BLaER1 treated with 17β-estradiol and CSF1 and Interleukin-3, amounts not matched to agents 10 nM and 100 nM (cell line): ENCODE measurements around the gene IFI30.

Experiments
- H3K27ac ChIP-seq, 11 experiments: shearing (Covaris generic); formaldehyde crosslinking; 2 replicates each; pipeline ENCODE4 v1.8.1; 2022
- H3K27me3 ChIP-seq, 11 experiments: shearing (Covaris generic); formaldehyde crosslinking; 2 replicates each; pipeline ENCODE4 v1.8.1; 2022
- H3K36me3 ChIP-seq, 11 experiments: shearing (Covaris generic); formaldehyde crosslinking; 2 replicates each; pipeline ENCODE4 v1.8.1; 2022
- H3K4me1 ChIP-seq, 10 experiments: shearing (Covaris generic); formaldehyde crosslinking; 2 replicates each; pipeline ENCODE4 v1.8.1; 2022
- H3K4me2 ChIP-seq, 11 experiments: shearing (Covaris generic); formaldehyde crosslinking; 2 replicates each; pipeline ENCODE4 v1.8.1; 2022
- H3K4me3 ChIP-seq, 10 experiments: shearing (Covaris generic); formaldehyde crosslinking; 2 replicates each; pipeline ENCODE4 v1.8.1; 2022
- H3K9ac ChIP-seq, 11 experiments: shearing (Covaris generic); formaldehyde crosslinking; 2 replicates each; pipeline ENCODE4 v1.8.1; 2022
- H3K9me3 ChIP-seq, 11 experiments: shearing (Covaris generic); formaldehyde crosslinking; replicated peaks in 1 of 11; 2 replicates each; pipeline ENCODE4 v1.8.1; 2022
- H4K20me1 ChIP-seq, 11 experiments: shearing (Covaris generic); formaldehyde crosslinking; 2 replicates each; pipeline ENCODE4 v1.8.1; 2022
- Cebpa-rat ChIP-seq, 11 experiments: shearing (Covaris generic); IDR thresholded peaks; 2 replicates each; pipeline ENCODE4 v1.8.1; 2022

The IFI30 gene

DNA sequence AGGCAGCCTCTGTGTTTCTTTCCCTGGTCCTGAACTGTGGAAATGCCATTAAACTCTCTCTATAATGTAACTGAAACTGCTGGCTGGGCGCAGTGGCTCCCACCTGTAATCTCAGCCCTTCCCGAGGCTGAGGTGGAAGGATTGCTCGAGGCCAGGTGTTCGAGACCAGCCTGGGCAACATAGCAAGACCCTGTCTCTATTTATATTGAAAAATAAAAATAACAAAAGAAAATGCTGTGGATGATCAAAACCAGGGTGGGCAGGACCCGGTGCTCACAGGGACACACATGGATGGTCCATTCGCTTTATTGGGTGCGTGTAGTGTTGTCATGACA, 22.9 kb downstream of the IFI30 start:
- TF ChIP-seq Cebpa-rat (IDR thresholded peaks at IDR 0.05), result no peak
- Histone ChIP-seq H3K4me3 (no peak overlapping the region), H3K9ac (peak overlapping the region in 6 of 11 experiments; percentile 18 to 55 (median 47); a peak in 5 of 22 replicates), H3K36me3 (peaks cover 37 to 52% (median 45%) of the 10 kb centered on the region in 11 experiments), H4K20me1 (peaks cover 0 to 20% (median 0%) of the 10 kb centered on the region in 11 experiments; a peak in 5 of 22 replicates), H3K27ac (peak overlapping the region in 3 of 11 experiments; percentile 8 to 49 (median 38); a peak in 1 of 22 replicates), H3K27me3 (no peaks in the 10 kb centered on the region), H3K4me1 (peaks cover 14 to 47% (median 42%) of the 10 kb centered on the region in 10 experiments), H3K4me2 (peak overlapping the region in 7 of 11 experiments; percentile 38 to 73 (median 51); a peak in 7 of 22 replicates), H3K9me3 (no peaks in the 10 kb centered on the region)

DNA sequence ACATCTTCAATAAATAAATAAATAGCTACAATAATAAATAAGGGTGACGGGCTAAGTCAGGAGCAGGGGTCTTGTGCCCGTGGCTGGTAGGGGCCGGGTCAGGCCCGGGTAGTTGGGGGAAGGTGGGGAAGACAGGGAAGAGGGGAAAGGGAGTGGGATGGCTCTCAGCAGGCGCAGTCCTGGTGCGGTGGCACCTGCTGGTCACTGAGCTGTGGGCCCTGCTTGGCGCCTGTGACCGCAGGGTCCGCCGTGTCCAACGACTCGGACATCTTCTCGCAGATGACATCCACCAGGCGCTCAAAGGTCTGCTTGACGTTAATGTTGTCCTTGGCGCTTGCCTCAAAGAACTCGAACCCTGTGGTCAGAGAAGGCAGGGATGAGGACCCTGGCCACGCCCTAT, 23.7 kb downstream of the IFI30 start:
- no peak for TF ChIP-seq Cebpa-rat (IDR thresholded peaks at IDR 0.05)
- Histone ChIP-seq H3K9ac (no peak overlapping the region), H3K4me2 (no peak overlapping the region), H3K4me1 (peaks cover 16 to 47% (median 44%) of the 10 kb centered on the region in 10 experiments), H3K9me3 (no peaks in the 10 kb centered on the region), H3K36me3 (peaks cover 37 to 59% (median 45%) of the 10 kb centered on the region in 11 experiments), H3K4me3 (no peak overlapping the region), H4K20me1 (peaks cover 0 to 29% (median under 1%) of the 10 kb centered on the region in 11 experiments; a peak in 10 of 22 replicates), H3K27me3 (no peaks in the 10 kb centered on the region), H3K27ac (no peak overlapping the region)

DNA sequence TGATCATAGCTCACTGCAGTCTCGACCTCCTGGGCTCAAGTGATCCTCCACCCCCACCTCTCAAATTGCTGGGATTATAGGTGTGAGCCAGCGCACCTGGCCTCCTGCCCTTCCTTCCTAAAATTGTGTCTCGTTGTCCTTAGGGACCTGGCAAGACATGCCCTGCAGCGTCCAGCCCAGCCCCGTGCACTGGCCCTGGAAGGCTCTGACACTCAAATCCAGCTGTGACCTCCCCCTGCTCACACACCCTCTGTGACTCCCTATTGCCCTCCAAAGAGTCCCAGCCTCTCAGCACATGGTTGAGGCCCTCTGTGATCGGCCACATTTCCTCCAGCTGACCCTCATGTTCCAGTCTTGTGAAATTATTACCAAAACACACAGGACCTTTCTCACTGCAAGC, 24.3 kb downstream of the IFI30 start:
- no peak overlapping the region for H3K27ac ChIP-seq
- no peak overlapping the region for H3K4me3 ChIP-seq
- H3K4me2 ChIP-seq, result no peak overlapping the region
- no peak for TF ChIP-seq Cebpa-rat (IDR thresholded peaks at IDR 0.05)
- peaks cover 37 to 60% (median 45%) of the 10 kb centered on the region in 11 experiments for H3K36me3 ChIP-seq
- no peaks in the 10 kb centered on the region for H3K27me3 ChIP-seq
- H4K20me1 ChIP-seq, result peaks cover 0 to 34% (median 5%) of the 10 kb centered on the region in 11 experiments; a peak in 10 of 22 replicates
- peak overlapping the region in 1 of 11 experiments; percentile 28; a peak in 3 of 22 replicates for H3K9ac ChIP-seq
- H3K4me1 ChIP-seq, result peaks cover 22 to 52% (median 50%) of the 10 kb centered on the region in 10 experiments
- H3K9me3 ChIP-seq, result no peaks in the 10 kb centered on the region

DNA sequence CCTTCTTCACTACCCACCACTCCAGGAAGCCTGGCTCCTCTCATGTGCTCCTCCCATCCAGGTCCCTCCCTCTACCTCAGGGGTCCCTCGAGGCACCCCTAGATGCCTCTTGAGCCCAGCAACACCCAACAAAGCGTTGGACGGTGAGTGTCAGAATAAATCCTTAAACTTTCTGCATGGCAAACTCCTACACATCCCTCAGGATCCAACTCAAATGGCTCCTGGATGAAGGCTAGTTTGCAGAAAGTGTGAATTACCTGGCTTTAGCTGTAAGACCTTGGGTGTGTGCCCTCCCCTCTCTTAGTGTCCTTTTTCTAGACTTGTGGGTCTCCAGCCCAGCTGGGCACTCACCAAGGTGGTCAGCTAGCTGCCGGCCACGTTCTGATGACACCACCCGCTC, 24.8 kb downstream of the IFI30 start:
- Histone ChIP-seq H3K27me3 (no peaks in the 10 kb centered on the region), H4K20me1 (peaks cover 0 to 37% (median 7%) of the 10 kb centered on the region in 11 experiments; a peak in 10 of 22 replicates), H3K27ac (no peak overlapping the region), H3K36me3 (peaks cover 37 to 60% (median 45%) of the 10 kb centered on the region in 11 experiments), H3K9ac (peak overlapping the region in 1 of 11 experiments; percentile 28; a peak in 3 of 22 replicates), H3K4me3 (no peak overlapping the region), H3K4me2 (no peak overlapping the region), H3K4me1 (peaks cover 26 to 57% (median 54%) of the 10 kb centered on the region in 10 experiments), H3K9me3 (no peaks in the 10 kb centered on the region)
- TF ChIP-seq Cebpa-rat (IDR thresholded peaks at IDR 0.05), result no peak

DNA sequence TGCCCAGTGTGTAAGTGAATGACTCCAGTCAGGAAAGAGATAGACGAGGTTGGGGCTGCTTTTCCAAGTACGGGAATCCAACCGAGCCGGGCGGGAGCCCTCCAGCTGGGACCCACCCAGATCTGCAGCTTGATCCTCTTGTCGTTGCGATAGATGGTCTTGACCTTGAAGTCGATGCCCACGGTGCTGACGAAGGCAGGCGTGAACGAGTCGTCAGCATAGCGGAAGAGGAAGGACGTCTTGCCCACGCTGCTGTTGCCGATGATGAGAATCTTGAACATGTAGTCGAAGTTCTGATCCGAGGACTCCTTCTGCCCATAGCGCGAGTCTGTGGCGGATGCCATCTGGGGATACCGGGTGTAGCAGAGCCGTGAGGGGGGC, 28.8 kb downstream of the IFI30 start:
- peaks cover 24 to 50% (median 44%) of the 10 kb centered on the region in 10 experiments for H3K4me1 ChIP-seq
- no peaks in the 10 kb centered on the region for H3K9me3 ChIP-seq
- H4K20me1 ChIP-seq, result peaks cover 0 to 21% (median 8%) of the 10 kb centered on the region in 11 experiments; a peak in 7 of 22 replicates
- H3K36me3 ChIP-seq, result peaks cover 25 to 41% (median 33%) of the 10 kb centered on the region in 11 experiments; a peak in 20 of 22 replicates
- H3K4me2 ChIP-seq, result peak overlapping the region; percentile 91 to 100 (median 99)
- H3K4me3 ChIP-seq, result peak overlapping the region in 9 of 10 experiments; percentile 67 to 83 (median 74); a peak in 13 of 20 replicates
- TF ChIP-seq Cebpa-rat (IDR thresholded peaks at IDR 0.05), result no peak
- no peaks in the 10 kb centered on the region for H3K27me3 ChIP-seq
- peak overlapping the region in 8 of 11 experiments; percentile 54 to 74 (median 72); a peak in 13 of 22 replicates for H3K9ac ChIP-seq
- peak overlapping the region in 2 of 11 experiments; percentile 18 to 39; a peak in 2 of 22 replicates for H3K27ac ChIP-seq

DNA sequence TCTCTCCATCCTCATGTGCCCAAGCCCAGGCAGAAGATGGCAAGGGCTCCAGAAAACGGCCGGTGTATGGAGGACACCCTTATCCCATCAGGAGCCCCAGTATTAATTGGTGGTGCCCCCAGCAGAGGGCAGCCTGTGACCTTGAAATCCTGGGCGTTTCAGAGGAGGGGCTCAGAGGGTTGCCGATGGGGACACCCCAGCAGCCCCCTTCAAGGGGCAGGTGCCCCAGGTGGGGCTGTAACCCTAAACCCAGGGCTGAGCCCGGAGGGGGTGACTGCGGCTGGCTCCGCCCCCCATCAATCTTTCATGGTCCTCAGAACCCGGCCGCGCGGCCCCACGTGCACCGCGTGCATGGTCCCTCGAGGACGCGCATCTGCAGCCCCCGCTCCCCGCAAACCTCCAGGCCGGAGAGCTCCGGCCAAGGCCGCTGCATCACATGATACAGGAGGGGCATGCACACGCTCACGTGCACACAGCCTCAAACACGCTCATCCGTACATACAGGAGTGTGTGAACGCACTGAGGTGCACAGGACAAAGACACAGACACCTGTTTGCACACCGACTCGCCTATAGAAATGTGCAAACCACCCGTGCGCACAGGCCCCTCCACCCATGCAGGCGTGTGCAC, 29.3 kb downstream of the IFI30 start:
- Histone ChIP-seq H3K27ac (peak overlapping the region in 4 of 11 experiments; percentile 8 to 39 (median 28); a peak in 5 of 22 replicates), H3K9ac (peak overlapping the region; percentile 26 to 74 (median 68); a peak in 20 of 22 replicates), H3K4me2 (peak overlapping the region; percentile 91 to 100 (median 99))

DNA sequence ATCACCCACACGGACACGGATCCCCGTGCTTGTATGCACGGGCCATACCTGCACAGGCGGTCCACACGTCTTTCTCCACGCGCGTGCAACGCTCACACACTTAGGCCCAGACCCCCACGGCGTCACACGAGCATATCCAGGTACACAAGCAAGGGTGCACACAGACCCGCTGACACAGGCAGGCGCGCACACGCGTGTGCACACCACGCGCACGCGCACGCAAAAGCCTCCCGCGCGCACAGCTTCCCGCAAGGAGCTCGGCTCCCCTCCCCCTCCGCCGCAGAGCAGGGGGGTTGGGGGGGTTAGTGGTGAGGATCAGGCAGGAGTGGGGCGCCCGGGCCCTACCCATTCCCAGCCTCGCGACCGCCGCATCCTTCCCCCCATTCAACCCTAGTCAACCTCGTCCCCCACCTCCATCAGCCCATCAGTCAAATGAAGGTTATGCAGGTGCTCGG, 29.8 kb downstream of the IFI30 start:
- no peaks in the 10 kb centered on the region for H3K27me3 ChIP-seq
- H3K9me3 ChIP-seq, result no peaks in the 10 kb centered on the region
- H3K27ac ChIP-seq, result peak overlapping the region in 4 of 11 experiments; percentile 18 to 39 (median 38); a peak in 6 of 22 replicates
- no peak for TF ChIP-seq Cebpa-rat (IDR thresholded peaks at IDR 0.05)
- peaks cover 15 to 31% (median 25%) of the 10 kb centered on the region in 11 experiments; a peak in 20 of 22 replicates for H3K36me3 ChIP-seq
- H3K4me3 ChIP-seq, result peak overlapping the region; percentile 62 to 83 (median 74)
- H4K20me1 ChIP-seq, result peaks cover 0 to 21% (median 8%) of the 10 kb centered on the region in 11 experiments; a peak in 7 of 22 replicates
- H3K4me1 ChIP-seq, result peaks cover 24 to 50% (median 44%) of the 10 kb centered on the region in 10 experiments
- H3K4me2 ChIP-seq, result peak overlapping the region; percentile 91 to 100 (median 99)
- H3K9ac ChIP-seq, result peak overlapping the region; percentile 26 to 74 (median 68); a peak in 21 of 22 replicates

More for the DNA sequence above, 29.3 kb downstream of the IFI30 start:
- no peaks in the 10 kb centered on the region for H3K9me3 ChIP-seq
- H3K27me3 ChIP-seq, result no peaks in the 10 kb centered on the region
- H4K20me1 ChIP-seq, result peaks cover 0 to 21% (median 8%) of the 10 kb centered on the region in 11 experiments; a peak in 7 of 22 replicates
- peaks cover 24 to 50% (median 44%) of the 10 kb centered on the region in 10 experiments for H3K4me1 ChIP-seq
- TF ChIP-seq Cebpa-rat (IDR thresholded peaks at IDR 0.05), result no peak
- peak overlapping the region; percentile 62 to 83 (median 74) for H3K4me3 ChIP-seq
- H3K36me3 ChIP-seq, result peaks cover 20 to 36% (median 31%) of the 10 kb centered on the region in 11 experiments; a peak in 20 of 22 replicates

DNA sequence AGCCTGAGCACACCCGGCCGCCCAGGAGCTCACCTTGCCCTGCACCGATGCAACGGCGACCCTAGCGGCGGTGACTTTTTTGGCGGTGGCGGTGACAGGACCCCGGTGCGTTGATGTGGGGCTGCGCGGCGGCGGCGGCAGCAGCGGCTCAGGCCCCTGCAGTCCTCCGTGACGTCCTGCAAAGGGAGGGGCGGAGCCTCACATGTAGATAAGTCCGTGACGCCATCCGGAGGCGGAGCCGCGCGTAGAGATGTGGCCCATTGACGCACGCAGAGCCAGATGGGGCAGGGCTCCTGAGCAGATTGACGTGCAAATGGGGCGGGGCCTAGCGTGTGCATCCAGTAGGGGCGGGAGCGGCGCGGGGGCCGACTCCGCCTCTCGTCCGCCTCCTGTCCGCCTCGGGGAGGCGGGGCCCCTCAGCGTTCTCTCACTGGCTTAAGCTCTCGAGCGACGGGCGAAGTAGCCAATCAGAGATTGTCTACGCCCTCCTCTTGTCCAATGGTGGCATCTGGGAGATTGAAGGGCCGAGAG, 30.3 kb downstream of the IFI30 start, which contains the start of gene RAB3A:
RAB3A (minus strand) TSS at position 180 of the 531 bp plus-strand sequence. CDS start 1,302 bp downstream, outside the sequence.
- Histone ChIP-seq H3K4me2 (peak within 1 kb of the TSS; percentile 97 to 100 (median 99)), H4K20me1 (peaks cover 0 to 21% (median 8%) of the 10 kb centered on the region in 11 experiments; a peak in 7 of 22 replicates), H3K4me1 (peaks cover 24 to 53% (median 44%) of the 10 kb centered on the region in 10 experiments), H3K27ac (peak within 1 kb of the TSS; percentile 79 to 96 (median 91)), H3K27me3 (no peaks in the 10 kb centered on the region), H3K36me3 (peaks cover 10 to 26% (median 20%) of the 10 kb centered on the region in 11 experiments; a peak in 19 of 22 replicates), H3K9ac (peak within 1 kb of the TSS; percentile 84 to 95 (median 88)), H3K4me3 (peak within 1 kb of the TSS; percentile 74 to 83 (median 77)), H3K9me3 (no peaks in the 10 kb centered on the region)
- no peak for TF ChIP-seq Cebpa-rat (IDR thresholded peaks at IDR 0.05)
